ENCODE measurements around the gene RBBP4. TPM values are rescaled to one million over a fixed set of nuclear protein-coding genes. Genes with fewer than 3 reads are reported as not detected.
"Not testable (repeated sequence)": the region's sequence is repeated elsewhere in the genome, so short reads cannot be mapped to it uniquely, and the experiment has no call there.

RBBP4 gene
- total RNA-seq, 1 donor from 2014 or later: 325 TPM

- peaks cover 15% of the 10 kb centered on the region for H3K4me1 Mint-ChIP-seq (ENCODE audit: low read depth)
- no peak overlapping the region for H3K4me3 Mint-ChIP-seq (ENCODE audit: low read depth)
- peaks cover 74% of the 10 kb centered on the region for H3K36me3 Mint-ChIP-seq (ENCODE audit: low read depth)
- H3K27me3 Mint-ChIP-seq (ENCODE audit: low read depth): no peaks in the 10 kb centered on the region
- no peaks in the 10 kb centered on the region for H3K9me3 Mint-ChIP-seq
- intact Hi-C loops (cut with micrococcal nuclease): no loop called here
- no peak overlapping the region for H3K27ac Mint-ChIP-seq
- DNase-seq (ENCODE audit: low spot score): no peak
Measured at GRCh38 chr1:32681999-32682398, 31.0 kb downstream of the RBBP4 start.

- no peaks in the 10 kb centered on the region for H3K27me3 Mint-ChIP-seq (ENCODE audit: low read depth)
- H3K9me3 Mint-ChIP-seq: no peaks in the 10 kb centered on the region
- intact Hi-C loops (cut with micrococcal nuclease): no loop called here
- H3K4me1 Mint-ChIP-seq (ENCODE audit: low read depth): peaks cover 15% of the 10 kb centered on the region
- H3K36me3 Mint-ChIP-seq (ENCODE audit: low read depth): peaks cover 61% of the 10 kb centered on the region
- H3K4me3 Mint-ChIP-seq (ENCODE audit: low read depth): no peak overlapping the region
- no peak overlapping the region for H3K27ac Mint-ChIP-seq
- no peak for DNase-seq (ENCODE audit: low spot score)
Measured at GRCh38 chr1:32683397-32683796, 32.4 kb downstream of the RBBP4 start.

GRCh38 chr1:32684167-32684811 is 33.3 kb downstream of the RBBP4 start:
- DNase-seq (ENCODE audit: low spot score): no peak
- H3K27me3 Mint-ChIP-seq (ENCODE audit: low read depth): no peaks in the 10 kb centered on the region
- no peaks in the 10 kb centered on the region for H3K9me3 Mint-ChIP-seq
- peaks cover 58% of the 10 kb centered on the region for H3K36me3 Mint-ChIP-seq (ENCODE audit: low read depth)
- intact Hi-C loops (cut with micrococcal nuclease): no loop called here
- no peak overlapping the region for H3K4me3 Mint-ChIP-seq (ENCODE audit: low read depth)
- H3K27ac Mint-ChIP-seq: peak overlapping the region; percentile 57
- H3K4me1 Mint-ChIP-seq (ENCODE audit: low read depth): peaks cover 15% of the 10 kb centered on the region

DNA sequence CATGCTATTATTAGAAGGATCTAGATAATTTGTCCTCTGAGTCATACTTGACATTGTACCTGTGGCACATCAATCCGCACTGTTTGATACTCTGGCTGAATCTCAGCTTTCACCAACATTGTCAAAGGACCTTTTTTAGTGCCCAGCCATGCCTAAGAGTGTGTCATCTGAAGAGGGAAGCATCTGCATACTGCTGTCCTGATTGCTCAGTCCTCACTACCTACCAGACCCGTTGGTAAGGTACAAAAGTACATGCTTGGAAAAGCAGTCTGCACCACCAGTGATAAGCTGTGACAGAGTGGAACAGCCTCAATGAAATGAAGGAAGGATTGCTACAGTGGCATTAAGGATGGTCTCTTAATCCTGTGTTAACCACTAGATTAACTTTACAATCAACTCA is 34.5 kb downstream of the RBBP4 start:
- H3K36me3 Mint-ChIP-seq (ENCODE audit: low read depth): peaks cover 47% of the 10 kb centered on the region
- H3K9me3 Mint-ChIP-seq: no peaks in the 10 kb centered on the region
- no peak for DNase-seq (ENCODE audit: low spot score)
- H3K4me1 Mint-ChIP-seq (ENCODE audit: low read depth): peaks cover 11% of the 10 kb centered on the region
- no peaks in the 10 kb centered on the region for H3K27me3 Mint-ChIP-seq (ENCODE audit: low read depth)
- intact Hi-C loops (cut with micrococcal nuclease): no loop called here
- no peak overlapping the region for H3K4me3 Mint-ChIP-seq (ENCODE audit: low read depth)
- H3K27ac Mint-ChIP-seq: no peak overlapping the region

GRCh38 chr1:32686387-32686786 is 35.4 kb downstream of the RBBP4 start:
- Mint-ChIP-seq H3K36me3 (ENCODE audit: low read depth) (peaks cover 38% of the 10 kb centered on the region), H3K27me3 (ENCODE audit: low read depth) (no peaks in the 10 kb centered on the region), H3K9me3 (no peaks in the 10 kb centered on the region), H3K4me1 (ENCODE audit: low read depth) (peaks cover 8% of the 10 kb centered on the region), H3K27ac (no peak overlapping the region), H3K4me3 (ENCODE audit: low read depth) (no peak overlapping the region)
- intact Hi-C loops (cut with micrococcal nuclease): no loop called here
- DNase-seq (ENCODE audit: low spot score): no peak

GRCh38 chr1:32693455-32694174 is 42.6 kb downstream of the RBBP4 start:
- Mint-ChIP-seq H3K4me1 (ENCODE audit: low read depth) (no peaks in the 10 kb centered on the region), H3K36me3 (ENCODE audit: low read depth) (no peaks in the 10 kb centered on the region), H3K9me3 (no peaks in the 10 kb centered on the region), H3K27ac (no peak overlapping the region), H3K4me3 (ENCODE audit: low read depth) (no peak overlapping the region), H3K27me3 (ENCODE audit: low read depth) (peaks cover 1% of the 10 kb centered on the region)
- no peak for DNase-seq (ENCODE audit: low spot score)
- intact Hi-C loops (cut with micrococcal nuclease): no loop called here

GRCh38 chr1:32695098-32695904 is 44.3 kb downstream of the RBBP4 start:
- peaks cover 9% of the 10 kb centered on the region for H3K27me3 Mint-ChIP-seq (ENCODE audit: low read depth)
- DNase-seq (ENCODE audit: low spot score): no peak
- H3K4me1 Mint-ChIP-seq (ENCODE audit: low read depth): no peaks in the 10 kb centered on the region
- no peak overlapping the region for H3K4me3 Mint-ChIP-seq (ENCODE audit: low read depth)
- intact Hi-C loops (cut with micrococcal nuclease): no loop called here
- no peaks in the 10 kb centered on the region for H3K36me3 Mint-ChIP-seq (ENCODE audit: low read depth)
- no peaks in the 10 kb centered on the region for H3K9me3 Mint-ChIP-seq
- no peak overlapping the region for H3K27ac Mint-ChIP-seq

DNA sequence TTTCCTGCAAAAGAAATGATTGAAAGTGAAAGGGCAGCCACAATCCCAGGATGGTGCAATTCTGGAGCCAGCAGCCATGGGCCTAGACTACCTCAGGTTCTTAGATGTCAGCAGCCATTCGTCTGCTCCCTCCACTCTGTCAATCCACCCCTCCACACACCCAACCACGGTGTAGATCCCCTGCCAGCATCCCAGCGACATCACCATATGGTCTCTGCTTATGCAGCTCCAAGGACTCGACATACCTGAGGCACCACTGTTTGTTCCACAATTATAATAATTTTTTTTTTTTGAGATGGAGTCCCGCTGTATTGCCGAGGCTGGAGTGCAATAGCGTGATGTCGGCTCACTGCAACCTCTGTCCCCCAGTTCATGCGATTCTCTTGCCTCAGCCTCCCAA is 45.0 kb downstream of the RBBP4 start:
- H3K4me3 Mint-ChIP-seq (ENCODE audit: low read depth): no peak overlapping the region
- DNase-seq (ENCODE audit: low spot score): no peak
- H3K4me1 Mint-ChIP-seq (ENCODE audit: low read depth): no peaks in the 10 kb centered on the region
- H3K9me3 Mint-ChIP-seq: no peaks in the 10 kb centered on the region
- intact Hi-C loops (cut with micrococcal nuclease): no loop called here
- H3K27ac Mint-ChIP-seq: no peak overlapping the region
- no peaks in the 10 kb centered on the region for H3K36me3 Mint-ChIP-seq (ENCODE audit: low read depth)
- peaks cover 11% of the 10 kb centered on the region for H3K27me3 Mint-ChIP-seq (ENCODE audit: low read depth)

DNA sequence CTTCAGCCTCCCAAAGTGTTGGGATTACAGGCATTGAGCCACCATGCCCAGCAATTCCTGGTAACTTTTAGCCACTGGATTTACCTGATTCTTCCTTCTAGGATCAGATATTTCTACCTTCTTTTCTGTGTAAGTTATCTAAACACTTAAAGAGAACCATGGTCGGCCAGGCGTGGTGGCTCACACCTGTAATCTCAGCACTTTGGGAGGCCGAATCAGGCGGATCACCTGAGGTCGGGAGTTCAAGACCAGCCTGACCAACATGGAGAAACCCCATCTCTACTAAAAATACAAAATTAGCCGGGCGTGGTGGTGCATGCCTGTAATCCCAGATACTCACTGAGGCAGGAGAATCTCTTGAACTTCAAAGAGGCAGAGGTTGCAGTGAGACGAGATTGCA is 46.0 kb downstream of the RBBP4 start:
- H3K4me3 Mint-ChIP-seq (ENCODE audit: low read depth); H3K9me3 Mint-ChIP-seq; H3K4me1 Mint-ChIP-seq (ENCODE audit: low read depth); H3K27ac Mint-ChIP-seq; H3K36me3 Mint-ChIP-seq (ENCODE audit: low read depth); DNase-seq (ENCODE audit: low spot score); intact Hi-C loops (cut with micrococcal nuclease): not testable (repeated sequence)
- peaks cover 19% of the 10 kb centered on the region for H3K27me3 Mint-ChIP-seq (ENCODE audit: low read depth)

GRCh38 chr1:32701421-32701911 is 50.5 kb downstream of the RBBP4 start:
- intact Hi-C loops (cut with micrococcal nuclease): no loop called here
- Mint-ChIP-seq H3K27ac (no peak overlapping the region), H3K9me3 (no peaks in the 10 kb centered on the region), H3K4me3 (ENCODE audit: low read depth) (peak overlapping the region; percentile 17), H3K27me3 (ENCODE audit: low read depth) (peaks cover 41% of the 10 kb centered on the region), H3K4me1 (ENCODE audit: low read depth) (peaks cover 9% of the 10 kb centered on the region), H3K36me3 (ENCODE audit: low read depth) (no peaks in the 10 kb centered on the region)
- DNase-seq (ENCODE audit: low spot score): no peak

GRCh38 chr1:32701951-32702598 is 51.1 kb downstream of the RBBP4 start:
- Mint-ChIP-seq H3K27me3 (ENCODE audit: low read depth) (peaks cover 46% of the 10 kb centered on the region), H3K27ac (peak overlapping the region; percentile 8), H3K9me3 (no peaks in the 10 kb centered on the region), H3K4me3 (ENCODE audit: low read depth) (peak overlapping the region; percentile 55), H3K4me1 (ENCODE audit: low read depth) (peaks cover 9% of the 10 kb centered on the region), H3K36me3 (ENCODE audit: low read depth) (no peaks in the 10 kb centered on the region)
- intact Hi-C loops (cut with micrococcal nuclease): no loop called here
- no peak for DNase-seq (ENCODE audit: low spot score)

DNA sequence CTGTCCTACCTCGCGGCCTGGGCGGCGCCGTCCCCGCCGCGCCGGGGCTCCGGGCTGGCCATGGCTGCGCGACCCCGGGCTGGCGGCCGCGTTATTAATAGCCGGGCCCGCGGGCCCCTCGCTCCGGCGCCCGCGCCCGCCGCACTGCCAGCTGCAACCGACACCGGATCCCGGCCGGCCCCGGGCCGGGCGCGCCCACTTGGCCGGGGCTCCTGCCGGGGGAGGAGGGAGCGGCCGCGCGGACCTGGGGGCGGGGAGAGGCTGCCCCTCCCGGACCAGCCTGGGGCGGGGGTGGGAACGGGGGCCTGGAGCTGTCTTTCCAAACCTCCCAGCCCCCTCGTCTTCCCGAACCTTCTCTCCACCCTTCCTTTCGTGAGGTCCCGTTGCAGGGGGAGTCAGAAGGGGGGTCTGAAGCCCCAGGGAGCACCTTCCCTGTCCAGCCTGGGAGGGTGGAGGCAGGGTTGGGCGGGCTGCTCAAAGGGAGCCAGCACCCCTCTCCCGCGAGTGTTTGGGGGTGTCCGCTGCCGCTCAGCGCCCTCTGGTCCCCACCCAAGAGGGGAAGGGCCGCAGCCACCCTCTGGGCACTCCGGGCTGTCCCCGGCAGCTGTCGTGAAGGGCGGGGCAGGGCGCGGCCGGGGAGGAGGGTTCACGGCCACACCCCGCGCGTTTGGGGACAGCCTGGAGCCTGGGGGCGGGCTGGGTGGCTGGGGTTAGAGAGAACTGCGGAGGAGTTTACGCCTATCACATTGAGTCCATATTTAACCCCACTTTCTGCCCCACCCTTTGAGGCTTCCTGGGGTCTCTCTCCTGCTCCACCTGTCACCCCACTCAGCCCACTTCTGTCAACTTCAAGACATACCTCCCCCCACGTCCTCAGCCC is 51.8 kb downstream of the RBBP4 start, which contains the start of gene SYNC:
SYNC (minus strand) TSS at position 172 of the 880 bp plus-strand sequence; CDS start at position 62, 110 bp downstream.
- H3K27ac Mint-ChIP-seq: peak within 1 kb of the TSS; percentile 8
- H3K9me3 Mint-ChIP-seq: no peaks in the 10 kb centered on the region
- peak within 1 kb of the TSS; percentile 55 for H3K4me3 Mint-ChIP-seq (ENCODE audit: low read depth)
- DNase-seq (ENCODE audit: low spot score): no peak
- H3K4me1 Mint-ChIP-seq (ENCODE audit: low read depth): peaks cover 9% of the 10 kb centered on the region
- no peaks in the 10 kb centered on the region for H3K36me3 Mint-ChIP-seq (ENCODE audit: low read depth)
- intact Hi-C loops (cut with micrococcal nuclease): no loop called here
- H3K27me3 Mint-ChIP-seq (ENCODE audit: low read depth): peaks cover 50% of the 10 kb centered on the region

All from activated T-helper 2 cell treated with anti-CD3 and anti-CD28 coated beads, Interferon-gamma antibody, Interleukin-2, Interleukin-4, amounts not matched to agents 10 μg/mL and 5 μg/mL and 100 μg/mL, durations not matched to agents 14 hours and 24 hours and 36 hours (primary cell).